Measurements from ENCODE around the gene TMEM217. TPM values are rescaled to one million over a fixed set of nuclear protein-coding genes. Genes with fewer than 3 reads are reported as not detected.

Gene TMEM217
- total and polyA plus RNA-seq, 2 experiments from 2014 or later: 1.3 to 4.5 TPM

DNA sequence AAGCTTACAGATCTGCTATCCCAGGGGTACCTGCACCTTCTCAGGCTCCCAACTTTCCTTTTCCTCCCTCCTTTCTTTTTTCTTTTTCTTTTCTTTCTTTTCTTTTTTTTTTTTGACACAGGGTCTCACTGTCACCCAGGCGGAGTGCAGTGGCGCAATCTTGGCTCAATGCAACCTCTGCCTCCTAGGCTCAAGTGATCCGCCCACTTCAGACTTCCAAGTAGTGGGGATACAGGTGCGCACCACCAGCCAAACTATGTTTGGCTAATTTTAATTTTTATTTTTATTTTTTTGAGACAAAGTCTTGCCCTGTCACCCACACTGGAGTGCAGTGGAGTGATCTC, 52.0 kb downstream of the TMEM217 start:
- H3K4me3 ChIP-seq: no peak overlapping the region
- TF ChIP-seq, protein P1, sequence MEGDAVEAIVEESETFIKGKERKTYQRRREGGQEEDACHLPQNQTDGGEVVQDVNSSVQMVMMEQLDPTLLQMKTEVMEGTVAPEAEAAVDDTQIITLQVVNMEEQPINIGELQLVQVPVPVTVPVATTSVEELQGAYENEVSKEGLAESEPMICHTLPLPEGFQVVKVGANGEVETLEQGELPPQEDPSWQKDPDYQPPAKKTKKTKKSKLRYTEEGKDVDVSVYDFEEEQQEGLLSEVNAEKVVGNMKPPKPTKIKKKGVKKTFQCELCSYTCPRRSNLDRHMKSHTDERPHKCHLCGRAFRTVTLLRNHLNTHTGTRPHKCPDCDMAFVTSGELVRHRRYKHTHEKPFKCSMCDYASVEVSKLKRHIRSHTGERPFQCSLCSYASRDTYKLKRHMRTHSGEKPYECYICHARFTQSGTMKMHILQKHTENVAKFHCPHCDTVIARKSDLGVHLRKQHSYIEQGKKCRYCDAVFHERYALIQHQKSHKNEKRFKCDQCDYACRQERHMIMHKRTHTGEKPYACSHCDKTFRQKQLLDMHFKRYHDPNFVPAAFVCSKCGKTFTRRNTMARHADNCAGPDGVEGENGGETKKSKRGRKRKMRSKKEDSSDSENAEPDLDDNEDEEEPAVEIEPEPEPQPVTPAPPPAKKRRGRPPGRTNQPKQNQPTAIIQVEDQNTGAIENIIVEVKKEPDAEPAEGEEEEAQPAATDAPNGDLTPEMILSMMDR (IDR thresholded peaks at IDR 0.05; ENCODE audit: low read depth, low read length): no peak
- no peaks in the 10 kb centered on the region for H3K36me3 ChIP-seq
- no peaks in the 10 kb centered on the region for H3K4me1 ChIP-seq (ENCODE audit: low read depth)
- H3K9me3 ChIP-seq (ENCODE audit: low read depth): no peaks in the 10 kb centered on the region
- no peaks in the 10 kb centered on the region for H3K27me3 ChIP-seq
- no peak for DNase-seq (ENCODE audit: low read depth in 1 of 2, low spot score in 1 of 2)
- no peak overlapping the region for H3K27ac ChIP-seq

DNA sequence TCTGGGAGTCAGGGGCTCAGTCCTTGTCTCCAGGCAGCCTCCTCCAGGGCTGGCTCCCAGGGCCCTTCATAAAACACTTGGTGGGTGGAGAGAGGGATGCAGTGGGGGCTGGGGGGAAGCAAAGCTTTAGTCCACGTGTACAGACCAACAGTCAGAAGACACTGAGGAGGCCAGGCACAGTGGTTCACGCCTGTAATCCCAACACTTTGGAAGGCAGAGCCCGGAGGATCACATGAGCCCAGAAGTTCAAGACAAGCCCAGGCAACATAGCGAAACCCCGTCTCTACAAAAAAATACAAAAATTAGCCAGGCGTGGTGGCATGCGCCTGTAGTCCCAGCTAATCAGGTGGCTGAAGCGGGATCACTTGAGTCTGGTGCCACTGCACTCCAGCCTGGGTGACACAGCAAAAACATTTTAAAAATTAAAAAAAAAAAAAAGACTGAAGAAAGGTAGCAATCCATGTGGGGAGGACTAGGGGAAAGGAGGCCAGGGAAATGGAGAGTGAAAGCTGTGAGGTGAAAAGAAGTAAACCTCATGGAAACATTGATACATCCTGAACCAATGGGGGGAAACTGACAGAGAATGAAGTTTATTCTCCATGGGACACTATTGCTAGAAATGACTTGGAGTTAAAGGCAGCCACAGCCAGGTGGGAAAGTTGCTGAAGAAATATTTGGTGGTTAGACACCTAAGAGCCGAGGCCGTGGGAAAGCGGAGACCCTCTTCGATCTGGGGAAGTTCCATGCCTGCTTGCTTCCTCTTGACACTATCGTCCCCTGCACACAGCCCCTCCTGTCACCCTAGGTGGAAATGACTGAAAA, 52.6 kb downstream of the TMEM217 start:
- Histone ChIP-seq H3K9me3 (ENCODE audit: low read depth) (no peaks in the 10 kb centered on the region), H3K4me3 (no peak overlapping the region), H3K27me3 (no peaks in the 10 kb centered on the region), H3K4me1 (ENCODE audit: low read depth) (no peaks in the 10 kb centered on the region), H3K27ac (no peak overlapping the region), H3K36me3 (no peaks in the 10 kb centered on the region)
- TF ChIP-seq, protein P1 (IDR thresholded peaks at IDR 0.05; ENCODE audit: low read depth, low read length): no peak
- no peak for DNase-seq (ENCODE audit: low read depth in 1 of 2, low spot score in 1 of 2)

DNA sequence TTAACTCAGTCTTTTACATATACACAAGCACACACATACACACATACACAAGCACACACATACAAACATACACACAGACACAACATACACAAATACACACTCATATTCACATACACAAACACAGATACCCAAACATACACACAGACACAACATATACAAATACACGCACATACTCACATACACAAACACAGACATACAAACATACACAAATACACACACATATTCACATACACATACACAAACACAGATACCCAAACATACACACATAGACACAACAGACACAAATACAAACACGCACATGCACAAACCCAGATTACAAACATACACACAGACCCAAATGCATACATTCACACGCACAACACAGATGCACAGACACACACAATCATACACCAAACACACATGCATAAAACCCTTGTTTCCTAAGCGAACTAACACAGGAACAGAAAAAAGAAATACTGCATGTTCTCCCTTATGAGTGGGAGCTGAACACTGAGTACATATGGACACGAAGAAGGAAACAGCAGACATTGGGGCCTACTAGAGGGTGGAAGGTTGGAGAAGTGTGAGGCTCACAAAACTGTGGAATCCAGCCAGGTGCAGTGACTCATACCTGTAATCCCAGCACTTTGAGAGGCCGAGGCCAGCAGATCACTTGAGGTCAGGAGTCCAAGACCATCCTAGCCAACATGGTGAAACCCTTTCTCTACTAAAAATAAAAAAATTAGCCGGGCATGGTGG, 53.8 kb downstream of the TMEM217 start:
- peak in 1 of 2 donors; percentile 71 for DNase-seq (ENCODE audit: low read depth in 1 of 2, low spot score in 1 of 2)
- TF ChIP-seq, protein P1 (IDR thresholded peaks at IDR 0.05; ENCODE audit: low read depth, low read length): no peak

DNA sequence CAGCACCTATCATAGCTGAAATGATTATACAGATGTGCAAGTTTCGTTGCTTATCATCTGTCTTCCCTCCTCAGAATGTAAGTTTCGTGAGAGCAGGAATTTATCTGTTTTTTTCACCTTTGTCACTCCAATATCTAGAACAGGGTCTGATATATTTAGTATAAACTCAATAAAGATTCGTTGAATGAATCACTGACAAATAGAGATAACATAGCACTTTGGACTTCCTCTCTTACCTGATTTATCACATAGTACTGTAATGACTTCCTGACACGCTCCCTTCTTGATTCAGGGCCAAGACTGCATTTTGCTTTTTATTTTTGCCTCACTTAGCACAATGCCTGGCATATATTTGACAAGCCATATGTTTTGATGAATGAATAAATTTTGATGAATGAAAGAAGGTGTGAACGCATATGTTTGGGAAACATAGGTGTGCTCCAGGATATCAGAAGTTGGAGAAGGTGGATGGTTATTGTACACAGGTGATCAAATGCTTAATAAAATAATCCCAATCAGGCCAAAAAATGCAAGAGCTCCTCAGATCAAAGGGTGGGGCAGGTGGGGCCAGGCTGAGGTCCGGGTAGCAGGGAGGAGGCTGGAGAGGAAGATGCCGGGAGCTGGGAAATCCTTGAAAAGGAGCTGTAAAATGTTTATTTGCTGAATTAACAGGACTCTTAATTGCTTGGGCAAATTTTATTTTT, 55.0 kb downstream of the TMEM217 start:
- Histone ChIP-seq H3K9me3 (ENCODE audit: low read depth) (no peaks in the 10 kb centered on the region), H3K4me1 (ENCODE audit: low read depth) (no peaks in the 10 kb centered on the region), H3K4me3 (no peak overlapping the region), H3K36me3 (no peaks in the 10 kb centered on the region), H3K27me3 (no peaks in the 10 kb centered on the region), H3K27ac (no peak overlapping the region)
- no peak for DNase-seq (ENCODE audit: low read depth in 1 of 2, low spot score in 1 of 2)
- TF ChIP-seq, protein P1 (IDR thresholded peaks at IDR 0.05; ENCODE audit: low read depth, low read length): no peak

More for the DNA sequence above, 53.8 kb downstream of the TMEM217 start:
- Histone ChIP-seq H3K9me3 (ENCODE audit: low read depth) (no peaks in the 10 kb centered on the region), H3K27ac (no peak overlapping the region), H3K4me1 (ENCODE audit: low read depth) (no peaks in the 10 kb centered on the region), H3K4me3 (no peak overlapping the region), H3K36me3 (no peaks in the 10 kb centered on the region), H3K27me3 (no peaks in the 10 kb centered on the region)

DNA sequence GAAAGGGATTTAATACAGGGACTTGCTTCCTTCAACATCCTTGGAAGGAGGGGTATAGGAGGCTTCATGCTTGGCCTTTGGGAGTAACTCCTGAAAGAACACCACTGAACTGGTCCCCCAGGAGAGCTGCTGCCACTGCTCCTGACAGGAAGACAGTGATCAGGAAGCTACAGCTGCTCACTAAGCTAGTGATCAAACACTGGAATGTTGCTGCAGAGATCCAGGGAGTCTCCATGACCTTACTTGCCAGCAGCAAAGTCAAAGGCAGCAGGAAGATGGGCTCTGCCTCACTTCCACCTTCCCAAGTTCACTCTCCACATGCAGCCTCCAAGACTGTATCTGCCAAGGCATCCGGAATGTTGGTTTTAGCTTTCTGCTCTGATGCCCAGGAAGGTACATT, 56.2 kb downstream of the TMEM217 start:
- Histone ChIP-seq H3K27me3 (no peaks in the 10 kb centered on the region), H3K4me1 (ENCODE audit: low read depth) (no peaks in the 10 kb centered on the region), H3K9me3 (ENCODE audit: low read depth) (no peaks in the 10 kb centered on the region), H3K4me3 (no peak overlapping the region), H3K27ac (no peak overlapping the region), H3K36me3 (no peaks in the 10 kb centered on the region)
- TF ChIP-seq, protein P1 (IDR thresholded peaks at IDR 0.05; ENCODE audit: low read depth, low read length): no peak
- no peak for DNase-seq (ENCODE audit: low read depth in 1 of 2, low spot score in 1 of 2)
